ENCODE data around the gene GAPT.

Gene GAPT

DNA sequence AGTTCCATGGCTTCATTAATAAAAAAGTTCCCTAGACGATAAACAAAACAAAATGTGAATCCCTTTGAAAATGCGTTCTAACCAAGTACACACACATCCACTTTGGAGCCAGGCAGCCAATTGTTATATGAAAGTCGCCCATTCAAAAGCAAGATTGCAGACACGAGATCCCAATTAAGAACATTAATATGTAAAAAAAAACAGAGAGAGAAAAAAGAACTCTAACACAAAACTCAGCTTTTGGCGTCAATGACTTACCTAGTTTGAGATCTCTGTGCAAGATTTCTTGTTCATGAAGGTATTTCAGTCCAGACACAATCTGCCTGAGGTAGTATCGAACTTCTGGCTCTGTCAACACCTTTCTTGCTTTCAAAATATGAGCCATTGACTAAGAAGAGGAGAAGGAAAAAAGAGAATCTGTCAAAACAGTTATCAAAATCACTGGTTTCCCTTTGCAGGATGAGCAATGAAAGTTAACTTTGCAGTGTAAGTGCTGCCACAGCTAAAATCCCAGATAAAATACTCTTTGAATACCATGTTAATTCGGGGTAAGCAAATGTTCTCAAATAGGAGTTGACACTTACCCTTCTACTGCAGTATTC, 33.0 kb upstream of the GAPT start:
- ATAC-seq, result no peak
- TF ChIP-seq ZC3H10 (CRISPR knock-in tag; IDR thresholded peaks at IDR 0.05) (no peak), GLIS3 (CRISPR knock-in tag; IDR thresholded peaks at IDR 0.05) (no peak), ESRRG (CRISPR knock-in tag; IDR thresholded peaks at IDR 0.05) (no peak), ZFP30 (CRISPR knock-in tag; IDR thresholded peaks at IDR 0.05) (no peak), ZNF70 (CRISPR knock-in tag; IDR thresholded peaks at IDR 0.05) (no peak), TCF4 (CRISPR knock-in tag; IDR thresholded peaks at IDR 0.05; ENCODE audit: borderline replicate concordance) (no peak), ARNTL (CRISPR knock-in tag; IDR thresholded peaks at IDR 0.05; ENCODE audit: borderline replicate concordance, low read depth) (no peak), ZNF565 (CRISPR knock-in tag; conservative IDR thresholded peaks at IDR 0.05; ENCODE audit: low read depth) (no peak), CSDC2 (CRISPR knock-in tag; IDR thresholded peaks at IDR 0.05) (no peak), ZNF8 (CRISPR knock-in tag; IDR thresholded peaks at IDR 0.05) (no peak), RARB (CRISPR knock-in tag; IDR thresholded peaks at IDR 0.05) (no peak), PPARA (CRISPR knock-in tag; IDR thresholded peaks at IDR 0.05; ENCODE audit: borderline replicate concordance) (no peak), CSRNP3 (CRISPR knock-in tag; IDR thresholded peaks at IDR 0.05) (no peak), OSR1 (CRISPR knock-in tag; IDR thresholded peaks at IDR 0.05) (no peak), TOX (CRISPR knock-in tag; IDR thresholded peaks at IDR 0.05; ENCODE audit: borderline replicate concordance) (no peak), POU6F1 (CRISPR knock-in tag; IDR thresholded peaks at IDR 0.05; ENCODE audit: borderline replicate concordance, low read depth) (no peak), ZFP3 (CRISPR knock-in tag; IDR thresholded peaks at IDR 0.05) (no peak), BACH2 (CRISPR knock-in tag; IDR thresholded peaks at IDR 0.05; ENCODE audit: borderline replicate concordance) (no peak)
- TF ChIP-seq, protein P1, sequence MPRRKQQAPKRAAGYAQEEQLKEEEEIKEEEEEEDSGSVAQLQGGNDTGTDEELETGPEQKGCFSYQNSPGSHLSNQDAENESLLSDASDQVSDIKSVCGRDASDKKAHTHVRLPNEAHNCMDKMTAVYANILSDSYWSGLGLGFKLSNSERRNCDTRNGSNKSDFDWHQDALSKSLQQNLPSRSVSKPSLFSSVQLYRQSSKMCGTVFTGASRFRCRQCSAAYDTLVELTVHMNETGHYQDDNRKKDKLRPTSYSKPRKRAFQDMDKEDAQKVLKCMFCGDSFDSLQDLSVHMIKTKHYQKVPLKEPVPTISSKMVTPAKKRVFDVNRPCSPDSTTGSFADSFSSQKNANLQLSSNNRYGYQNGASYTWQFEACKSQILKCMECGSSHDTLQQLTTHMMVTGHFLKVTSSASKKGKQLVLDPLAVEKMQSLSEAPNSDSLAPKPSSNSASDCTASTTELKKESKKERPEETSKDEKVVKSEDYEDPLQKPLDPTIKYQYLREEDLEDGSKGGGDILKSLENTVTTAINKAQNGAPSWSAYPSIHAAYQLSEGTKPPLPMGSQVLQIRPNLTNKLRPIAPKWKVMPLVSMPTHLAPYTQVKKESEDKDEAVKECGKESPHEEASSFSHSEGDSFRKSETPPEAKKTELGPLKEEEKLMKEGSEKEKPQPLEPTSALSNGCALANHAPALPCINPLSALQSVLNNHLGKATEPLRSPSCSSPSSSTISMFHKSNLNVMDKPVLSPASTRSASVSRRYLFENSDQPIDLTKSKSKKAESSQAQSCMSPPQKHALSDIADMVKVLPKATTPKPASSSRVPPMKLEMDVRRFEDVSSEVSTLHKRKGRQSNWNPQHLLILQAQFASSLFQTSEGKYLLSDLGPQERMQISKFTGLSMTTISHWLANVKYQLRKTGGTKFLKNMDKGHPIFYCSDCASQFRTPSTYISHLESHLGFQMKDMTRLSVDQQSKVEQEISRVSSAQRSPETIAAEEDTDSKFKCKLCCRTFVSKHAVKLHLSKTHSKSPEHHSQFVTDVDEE (CRISPR knock-in tag; IDR thresholded peaks at IDR 0.05), result no peak

- ATAC-seq, result no peak
- TF ChIP-seq ZFP30 (CRISPR knock-in tag; IDR thresholded peaks at IDR 0.05) (no peak), ESRRG (CRISPR knock-in tag; IDR thresholded peaks at IDR 0.05) (no peak), PATZ1 (CRISPR knock-in tag; IDR thresholded peaks at IDR 0.05; ENCODE audit: borderline replicate concordance) (no peak; the same call in 1 of the 2 replicates), ISL1 (CRISPR knock-in tag; IDR thresholded peaks at IDR 0.05) (no peak), ZFP3 (CRISPR knock-in tag; IDR thresholded peaks at IDR 0.05) (no peak), ZNF8 (CRISPR knock-in tag; IDR thresholded peaks at IDR 0.05) (no peak)
Observed at GRCh38 chr5:58458743-58459145, 32.5 kb upstream of the GAPT start.

DNA sequence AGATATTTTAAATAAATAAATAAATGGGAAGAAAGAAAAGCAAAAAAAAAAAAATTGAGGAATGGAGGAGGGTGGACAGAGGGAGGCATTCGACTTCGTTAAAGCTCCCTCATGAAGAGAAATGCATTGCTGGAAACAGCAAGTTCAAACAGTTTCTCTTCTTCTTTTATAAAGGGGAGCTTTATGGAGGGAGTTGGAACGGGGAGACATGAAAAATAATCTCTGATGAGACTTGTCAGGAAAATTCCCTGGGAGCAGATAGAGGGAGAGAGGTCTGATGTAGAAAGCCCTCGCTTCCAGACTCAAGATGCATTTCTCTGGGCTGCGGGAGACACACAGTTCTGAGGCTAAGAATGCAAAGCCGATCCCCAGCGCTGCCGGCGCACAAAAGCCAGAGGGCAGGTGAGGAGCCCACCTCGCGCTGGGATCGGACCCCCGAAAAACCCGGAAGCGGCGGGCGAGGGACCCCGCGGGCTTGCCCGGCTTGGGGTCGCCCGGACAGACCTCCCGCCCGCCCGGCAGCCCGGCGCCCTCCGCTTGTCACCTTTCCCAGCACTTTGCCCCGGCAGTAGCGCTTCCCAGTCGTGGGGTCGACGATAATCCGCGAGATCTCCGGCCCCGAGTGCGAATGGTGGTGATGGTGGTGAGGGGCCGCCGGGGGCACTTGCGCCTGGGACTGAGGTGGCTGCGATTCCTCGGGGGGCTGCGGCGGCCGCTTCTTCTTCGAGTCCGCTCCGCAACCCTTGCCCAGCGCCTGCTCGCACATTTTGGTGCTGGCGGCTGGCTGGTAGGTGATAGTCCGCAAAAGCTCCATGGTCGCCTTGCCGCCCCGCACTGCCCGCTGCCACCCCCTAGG, 31.9 kb upstream of the GAPT start:
- peak; percentile 46 for ATAC-seq
- no peak for TF ChIP-seq ISL1 (CRISPR knock-in tag; IDR thresholded peaks at IDR 0.05)
- no peak for TF ChIP-seq POU6F1 (CRISPR knock-in tag; IDR thresholded peaks at IDR 0.05; ENCODE audit: borderline replicate concordance, low read depth)
- no peak for TF ChIP-seq ZC3H10 (CRISPR knock-in tag; IDR thresholded peaks at IDR 0.05)
- no peak for TF ChIP-seq OSR1 (CRISPR knock-in tag; IDR thresholded peaks at IDR 0.05)
- no peak for TF ChIP-seq TOX (CRISPR knock-in tag; IDR thresholded peaks at IDR 0.05; ENCODE audit: borderline replicate concordance)
- no peak; the same call in 1 of the 2 replicates for TF ChIP-seq GLIS3 (CRISPR knock-in tag; IDR thresholded peaks at IDR 0.05)
- peak; percentile 90; the same call in 1 of the 2 replicates for TF ChIP-seq PATZ1 (CRISPR knock-in tag; IDR thresholded peaks at IDR 0.05; ENCODE audit: borderline replicate concordance)
- TF ChIP-seq, protein P1 (CRISPR knock-in tag; IDR thresholded peaks at IDR 0.05), result no peak
